ENCODE data around the gene BCAR3. TPM values are rescaled to one million over a fixed set of nuclear protein-coding genes. Genes with fewer than 3 reads are reported as not detected.
"Not testable (repeated sequence)": the region's sequence is repeated elsewhere in the genome, so short reads cannot be mapped to it uniquely, and the experiment has no call there.

Gene BCAR3
- total RNA-seq, 2 donors from 2014 or later = 45.2 to 47.7 TPM

DNA sequence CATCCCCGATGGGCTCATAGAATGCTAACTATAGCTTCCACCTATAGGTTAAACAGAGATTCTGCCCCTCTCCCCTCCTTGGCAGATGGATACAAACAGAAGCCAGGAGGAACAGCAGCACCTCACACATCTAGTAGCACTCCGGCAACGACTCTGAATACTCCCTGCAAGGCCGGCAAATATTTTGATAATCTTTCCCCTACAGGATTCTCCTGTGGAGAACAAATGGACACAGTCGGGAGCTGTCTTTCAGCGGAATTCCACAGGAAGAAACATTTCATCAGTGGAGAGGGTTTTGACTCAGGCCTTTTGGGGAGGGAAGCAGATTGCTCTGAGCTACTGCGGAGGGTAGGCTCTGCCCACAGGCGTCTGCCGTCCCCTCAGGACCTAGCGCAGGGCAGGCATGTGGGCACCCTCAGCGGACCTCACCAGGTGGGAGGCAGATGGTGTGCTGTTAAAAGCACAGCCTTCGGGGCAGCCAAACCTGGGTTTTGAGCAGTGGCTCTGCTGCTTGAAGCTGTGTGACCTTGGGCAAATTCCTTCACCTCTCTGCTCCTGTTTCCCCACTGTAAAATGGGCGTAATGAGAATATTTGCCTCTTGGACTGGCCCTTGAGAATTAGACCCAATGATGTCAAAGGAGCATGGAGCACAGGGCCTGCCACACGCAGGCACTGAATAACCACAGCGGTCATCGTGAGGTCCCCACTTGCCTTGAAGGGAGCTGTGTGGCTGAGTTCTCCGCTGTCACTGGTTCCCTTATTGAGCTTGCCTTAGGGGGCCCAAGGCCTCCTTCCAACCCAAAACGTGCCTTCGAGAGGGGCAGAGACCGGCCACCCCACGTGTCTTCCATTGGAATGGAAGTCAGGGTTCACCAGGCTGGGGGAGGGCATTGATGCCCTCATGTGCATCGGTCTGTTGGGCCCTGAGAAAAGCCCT lies 19.2 kb upstream of the BCAR3 start:
- no peaks in the 10 kb centered on the region for H3K27me3 ChIP-seq
- no peak overlapping the region for H3K9ac ChIP-seq (ENCODE audit: low read depth in 2 of 2, low read length in 2 of 2)
- intact Hi-C loops (cut with DNase I) = no loop called here
- TF ChIP-seq, protein P1, sequence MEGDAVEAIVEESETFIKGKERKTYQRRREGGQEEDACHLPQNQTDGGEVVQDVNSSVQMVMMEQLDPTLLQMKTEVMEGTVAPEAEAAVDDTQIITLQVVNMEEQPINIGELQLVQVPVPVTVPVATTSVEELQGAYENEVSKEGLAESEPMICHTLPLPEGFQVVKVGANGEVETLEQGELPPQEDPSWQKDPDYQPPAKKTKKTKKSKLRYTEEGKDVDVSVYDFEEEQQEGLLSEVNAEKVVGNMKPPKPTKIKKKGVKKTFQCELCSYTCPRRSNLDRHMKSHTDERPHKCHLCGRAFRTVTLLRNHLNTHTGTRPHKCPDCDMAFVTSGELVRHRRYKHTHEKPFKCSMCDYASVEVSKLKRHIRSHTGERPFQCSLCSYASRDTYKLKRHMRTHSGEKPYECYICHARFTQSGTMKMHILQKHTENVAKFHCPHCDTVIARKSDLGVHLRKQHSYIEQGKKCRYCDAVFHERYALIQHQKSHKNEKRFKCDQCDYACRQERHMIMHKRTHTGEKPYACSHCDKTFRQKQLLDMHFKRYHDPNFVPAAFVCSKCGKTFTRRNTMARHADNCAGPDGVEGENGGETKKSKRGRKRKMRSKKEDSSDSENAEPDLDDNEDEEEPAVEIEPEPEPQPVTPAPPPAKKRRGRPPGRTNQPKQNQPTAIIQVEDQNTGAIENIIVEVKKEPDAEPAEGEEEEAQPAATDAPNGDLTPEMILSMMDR (IDR thresholded peaks at IDR 0.05) = no peak
- no peak for DNase-seq
- H3K4me1 ChIP-seq = no peaks in the 10 kb centered on the region
- H3K4me3 ChIP-seq = no peak overlapping the region
- no peak overlapping the region for H3K27ac ChIP-seq
- no peaks in the 10 kb centered on the region for H3K9me3 ChIP-seq
- H3K36me3 ChIP-seq = no peaks in the 10 kb centered on the region

DNA sequence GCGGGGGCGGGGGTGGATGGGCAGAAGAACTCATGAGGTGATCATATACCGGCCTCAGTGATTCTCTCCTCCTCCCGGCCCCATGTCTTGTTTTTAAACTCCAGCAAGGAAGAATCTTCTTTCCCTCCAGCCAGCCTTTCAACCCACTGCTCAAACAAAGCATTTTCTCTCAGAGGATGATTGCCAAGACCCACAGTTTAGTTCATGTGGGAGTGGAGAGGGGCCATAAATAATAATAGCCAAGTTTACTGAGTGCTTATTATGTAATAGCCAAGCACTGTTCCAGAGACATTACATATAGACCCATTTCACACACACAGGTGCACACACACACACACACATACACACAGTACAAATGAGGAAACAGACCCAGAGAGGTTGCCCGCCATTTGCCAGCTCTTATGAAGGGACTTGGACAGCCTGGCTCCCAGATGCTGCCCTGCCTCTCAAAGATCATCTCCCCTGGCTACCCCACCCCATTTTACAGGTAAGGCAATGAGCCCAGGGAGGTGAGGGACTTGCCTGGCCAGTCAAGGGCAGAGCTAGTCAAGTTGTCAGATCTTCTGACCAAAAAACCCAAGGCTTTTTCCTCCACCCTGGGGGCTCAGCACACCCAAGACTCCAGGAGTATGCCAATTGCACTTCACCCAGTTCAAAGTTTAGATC lies 18.0 kb upstream of the BCAR3 start:
- Histone ChIP-seq H3K27me3 (no peaks in the 10 kb centered on the region), H3K36me3 (no peaks in the 10 kb centered on the region), H3K27ac (no peak overlapping the region), H3K4me1 (no peaks in the 10 kb centered on the region), H3K4me3 (no peak overlapping the region), H3K9me3 (no peaks in the 10 kb centered on the region), H3K9ac (ENCODE audit: low read depth in 2 of 2, low read length in 2 of 2) (no peak overlapping the region)
- intact Hi-C loops (cut with DNase I) = no loop called here
- no peak for DNase-seq
- TF ChIP-seq, protein P1 (IDR thresholded peaks at IDR 0.05) = no peak

DNA sequence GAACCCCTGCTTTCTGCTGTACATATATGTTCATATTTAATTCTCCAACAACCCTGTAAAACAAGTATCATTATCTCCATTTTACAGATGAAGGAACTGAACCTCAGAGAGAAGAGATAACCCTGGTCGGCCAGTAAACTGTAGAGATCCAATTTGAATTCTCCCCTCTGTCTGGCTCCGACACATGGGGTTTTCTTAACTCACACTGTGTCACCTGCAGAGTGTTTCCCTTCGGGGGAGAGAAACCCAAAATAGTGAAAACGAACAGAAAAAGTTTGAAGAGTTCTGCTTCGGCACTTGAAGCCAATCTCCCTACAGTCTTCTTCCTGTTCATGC lies 17.4 kb upstream of the BCAR3 start:
- H3K4me1 ChIP-seq = no peaks in the 10 kb centered on the region
- H3K27ac ChIP-seq = no peak overlapping the region
- H3K27me3 ChIP-seq = no peaks in the 10 kb centered on the region
- no peak for DNase-seq
- TF ChIP-seq, protein P1 (IDR thresholded peaks at IDR 0.05) = no peak
- H3K9ac ChIP-seq (ENCODE audit: low read depth in 2 of 2, low read length in 2 of 2) = no peak overlapping the region
- no peaks in the 10 kb centered on the region for H3K36me3 ChIP-seq
- H3K4me3 ChIP-seq = no peak overlapping the region
- intact Hi-C loops (cut with DNase I) = no loop called here
- H3K9me3 ChIP-seq = no peaks in the 10 kb centered on the region

DNA sequence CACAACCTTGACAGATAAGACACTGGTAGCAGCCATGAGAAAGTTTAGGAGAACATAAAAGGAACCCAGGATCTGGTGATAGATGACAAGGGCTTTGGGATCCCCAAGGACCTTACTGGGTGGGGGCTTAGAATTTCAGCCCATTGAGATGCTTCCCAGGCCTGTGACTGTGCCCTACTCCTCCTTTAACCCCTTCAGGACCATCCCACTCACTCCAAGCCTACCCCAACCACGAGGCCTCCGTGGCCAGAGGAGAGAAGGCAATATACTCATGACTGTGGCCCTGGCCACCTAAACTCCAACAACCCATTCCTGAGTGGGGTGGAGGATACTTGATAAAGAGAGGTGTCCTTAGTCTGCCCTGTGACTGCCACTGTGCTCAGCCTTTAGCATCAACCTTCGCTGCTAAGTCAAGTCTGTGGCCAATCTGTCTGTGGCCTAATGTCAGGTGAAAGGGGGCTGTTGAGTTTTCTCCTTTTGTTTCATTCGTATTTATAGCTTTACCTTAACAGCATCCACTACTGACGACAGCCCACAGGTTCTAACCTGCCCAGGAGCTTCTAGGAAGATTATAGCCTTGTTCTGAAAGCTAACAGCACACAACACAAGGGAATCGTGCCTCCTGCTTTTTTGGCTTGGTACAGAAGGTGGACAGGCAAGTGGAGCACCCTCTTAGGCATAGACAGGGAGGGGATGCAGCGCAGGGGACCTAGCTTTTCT lies 16.9 kb upstream of the BCAR3 start:
- H3K9ac ChIP-seq (ENCODE audit: low read depth in 2 of 2, low read length in 2 of 2) = no peak overlapping the region

DNA sequence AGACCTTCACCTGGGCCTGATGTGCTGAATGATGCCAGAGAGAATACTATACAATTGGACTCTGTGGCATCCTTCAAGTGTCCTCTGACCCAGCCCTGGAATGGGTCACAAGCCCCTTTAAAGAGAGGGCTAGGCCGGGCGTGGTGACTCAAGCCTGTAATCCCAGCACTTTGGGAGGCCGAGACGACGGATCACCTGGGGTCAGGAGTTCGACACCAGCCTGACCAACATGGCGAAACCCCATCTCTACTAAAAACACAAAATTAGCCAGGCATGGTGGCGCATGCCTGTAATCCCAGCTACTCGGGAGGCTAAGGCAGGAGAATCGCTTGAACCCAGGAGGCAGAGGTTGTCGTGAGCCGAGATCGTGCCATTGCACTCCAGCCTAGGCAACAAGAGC lies 15.9 kb upstream of the BCAR3 start:
- DNase-seq; H3K4me1 ChIP-seq; H3K27me3 ChIP-seq; H3K9ac ChIP-seq (ENCODE audit: low read depth in 2 of 2, low read length in 2 of 2); H3K9me3 ChIP-seq; H3K36me3 ChIP-seq; H3K4me3 ChIP-seq; H3K27ac ChIP-seq; intact Hi-C loops (cut with DNase I): not testable (repeated sequence)

More for the DNA sequence above, 16.9 kb upstream of the BCAR3 start:
- H3K9me3 ChIP-seq = no peaks in the 10 kb centered on the region
- H3K4me1 ChIP-seq = no peaks in the 10 kb centered on the region
- no peak for DNase-seq
- H3K36me3 ChIP-seq = no peaks in the 10 kb centered on the region
- no peak overlapping the region for H3K4me3 ChIP-seq
- no peaks in the 10 kb centered on the region for H3K27me3 ChIP-seq
- intact Hi-C loops (cut with DNase I) = no loop called here
- TF ChIP-seq, protein P1 (IDR thresholded peaks at IDR 0.05) = no peak
- H3K27ac ChIP-seq = no peak overlapping the region
